Hematopoietic multipotent progenitor cell treated with erythropoietin and hydrocortisone succinate and interleukin-3 and kit ligand, for 6 days (in vitro differentiated cells): Measurements from ENCODE around the gene MLYCD.
"Not testable (repeated sequence)": the region's sequence is repeated elsewhere in the genome, so short reads cannot be mapped to it uniquely, and the experiment has no call there.

Source experiments
- DNase-seq: peaks from one replicate; pipeline ENCODE4 v3.0.0-alpha.2; 2015

The MLYCD gene

GRCh38 chr16:83942074-83942473, 43.2 kb downstream of the MLYCD start:
- DNase-seq, result no peak

- no peak for DNase-seq
Observed at GRCh38 chr16:83942815-83943515, 44.0 kb downstream of the MLYCD start.

- DNase-seq, result no peak
Observed at GRCh38 chr16:83943516-83944050, 44.7 kb downstream of the MLYCD start.

- DNase-seq, result no peak
Observed at GRCh38 chr16:83945587-83945986, 46.7 kb downstream of the MLYCD start.

- no peak for DNase-seq
Observed at GRCh38 chr16:83946154-83946780, 47.4 kb downstream of the MLYCD start.

GRCh38 chr16:83946781-83947566, 48.1 kb downstream of the MLYCD start:
- DNase-seq, result no peak

DNA sequence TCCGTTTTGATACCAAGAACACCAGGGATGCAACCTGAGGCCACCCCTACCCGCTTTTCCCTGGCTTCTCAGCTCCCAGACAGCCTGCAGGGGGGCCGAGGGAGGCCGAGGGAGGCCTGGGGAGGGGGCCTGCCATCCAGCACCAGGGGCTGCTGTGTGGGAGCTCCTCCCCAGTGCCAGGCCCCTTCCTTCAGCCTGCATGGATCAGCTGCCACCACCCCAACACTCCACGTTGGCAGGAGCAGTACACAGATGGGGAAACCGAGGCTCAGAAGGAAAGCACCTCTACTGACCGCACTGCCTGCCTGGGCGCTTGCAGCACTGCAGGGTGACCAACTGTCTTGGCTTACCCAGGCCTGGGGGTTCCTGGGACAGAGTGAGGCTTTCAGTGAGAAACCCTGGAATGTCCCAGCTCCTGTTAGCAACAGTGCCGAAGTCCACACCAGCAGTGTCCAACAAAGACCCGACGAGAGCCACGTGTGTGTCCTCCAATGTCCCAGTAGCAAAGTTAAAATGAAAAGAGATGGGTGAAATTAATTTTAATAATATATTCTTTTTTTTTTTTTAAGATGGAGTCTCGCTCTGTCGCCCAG, 48.8 kb downstream of the MLYCD start:
- DNase-seq, result no peak

DNA sequence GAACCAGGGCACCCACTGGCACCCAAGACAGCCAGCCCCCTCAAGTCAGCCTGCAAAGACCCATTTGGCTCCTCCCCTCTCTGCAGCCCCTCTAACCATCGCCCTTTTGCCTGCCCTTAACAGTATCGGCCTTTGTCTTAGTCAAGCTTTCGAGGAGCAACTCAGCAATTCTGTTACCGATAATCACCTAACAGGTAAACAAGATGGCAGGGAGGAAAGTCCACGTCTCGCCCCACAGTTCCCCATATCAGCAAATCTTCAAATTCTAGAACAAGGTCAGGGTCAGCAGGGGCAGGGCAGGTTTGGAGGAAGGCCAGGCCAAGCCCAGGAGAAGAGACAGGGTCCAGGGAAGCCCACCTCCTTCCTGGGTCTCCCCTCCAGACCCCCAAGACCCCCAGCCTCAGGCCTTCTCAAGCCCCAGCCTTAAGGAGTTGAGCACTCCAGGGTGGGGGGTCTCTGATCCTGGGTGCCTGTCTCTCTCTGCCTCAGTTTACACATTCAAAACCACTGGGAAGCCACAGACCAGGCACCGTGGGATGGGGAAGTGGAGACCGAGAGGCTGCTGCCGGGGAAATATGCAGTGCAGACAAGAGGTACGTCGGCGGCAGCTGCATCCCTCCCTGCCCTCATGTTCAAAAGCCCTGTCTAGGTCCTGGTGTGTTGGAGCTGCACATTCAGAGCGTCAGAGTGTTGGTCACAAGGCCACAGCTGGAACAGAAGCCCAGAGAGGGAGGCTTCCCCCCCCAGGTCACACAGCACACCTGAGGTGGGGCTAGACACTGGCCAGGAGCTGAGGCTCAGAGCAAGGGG, 50.2 kb downstream of the MLYCD start:
- no peak for DNase-seq

DNA sequence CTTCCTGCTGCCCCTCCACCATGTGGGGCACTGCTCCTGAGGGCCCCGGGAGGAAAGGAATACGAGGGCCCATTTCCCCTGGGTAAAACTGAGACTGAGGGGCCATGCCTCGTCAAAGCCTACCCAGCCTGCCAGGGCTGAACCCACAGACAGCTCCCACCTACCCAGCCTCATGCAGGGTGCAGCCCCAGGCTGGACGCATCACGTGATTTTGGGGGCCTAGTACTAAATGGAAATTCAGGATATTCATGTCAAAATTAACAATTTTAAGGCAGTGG, 50.7 kb downstream of the MLYCD start:
- DNase-seq, result no peak

GRCh38 chr16:83950862-83951399, 52.0 kb downstream of the MLYCD start:
- DNase-seq, result not testable (repeated sequence)

GRCh38 chr16:83951544-83951943, 52.6 kb downstream of the MLYCD start:
- DNase-seq, result no peak

- no peak for DNase-seq
Observed at GRCh38 chr16:83952587-83952939, 53.6 kb downstream of the MLYCD start.

DNA sequence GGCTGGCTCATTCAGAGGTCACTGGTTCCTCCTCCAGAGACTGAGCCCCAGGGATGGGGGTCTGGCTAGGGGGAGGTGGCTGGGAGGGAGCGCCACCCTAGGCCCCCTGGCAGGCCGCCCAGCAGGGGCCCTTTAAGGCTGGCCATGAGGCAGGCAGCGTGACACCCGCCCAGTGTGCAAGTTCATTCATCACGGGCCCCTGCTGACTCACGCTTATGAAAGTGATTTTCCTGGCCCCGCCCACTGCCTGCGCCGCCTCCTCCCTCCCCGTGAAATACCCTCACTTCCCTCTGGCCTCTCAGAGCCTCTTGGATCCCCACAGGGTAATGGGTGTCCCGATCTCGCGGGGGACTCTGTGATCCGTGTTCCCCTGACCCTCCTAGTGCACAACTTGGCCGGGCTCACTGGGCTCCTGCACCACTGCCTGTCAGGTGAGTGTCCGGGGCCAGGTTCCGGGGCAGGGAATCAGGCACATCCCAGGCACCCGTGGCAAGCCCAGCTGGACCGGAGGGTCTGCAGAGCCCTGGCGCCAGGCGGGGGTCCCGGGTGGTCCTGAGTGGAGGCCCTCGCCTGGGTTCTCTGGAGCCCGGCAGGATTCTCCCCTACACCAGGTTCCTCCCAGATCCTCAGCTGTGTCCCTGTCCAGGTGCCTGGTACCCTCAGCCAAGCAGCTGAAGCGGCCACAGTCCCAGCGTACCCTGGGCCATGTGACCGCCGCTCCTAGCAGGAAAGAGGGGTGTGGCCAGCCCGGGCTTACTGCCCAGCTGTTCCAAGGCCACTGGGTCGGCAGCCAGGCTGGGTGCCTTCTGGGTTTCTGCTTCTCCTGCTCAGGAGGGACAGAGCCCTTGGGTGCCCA, 54.3 kb downstream of the MLYCD start, which contains the start of gene OSGIN1:
OSGIN1 (plus strand) TSS at position 301 of the 856 bp plus-strand sequence. CDS start 4,432 bp downstream, outside the sequence.
- peak; percentile 95 for DNase-seq

- DNase-seq, result peak; percentile 75
Observed at GRCh38 chr16:83953796-83954576, 55.1 kb downstream of the MLYCD start.

DNA sequence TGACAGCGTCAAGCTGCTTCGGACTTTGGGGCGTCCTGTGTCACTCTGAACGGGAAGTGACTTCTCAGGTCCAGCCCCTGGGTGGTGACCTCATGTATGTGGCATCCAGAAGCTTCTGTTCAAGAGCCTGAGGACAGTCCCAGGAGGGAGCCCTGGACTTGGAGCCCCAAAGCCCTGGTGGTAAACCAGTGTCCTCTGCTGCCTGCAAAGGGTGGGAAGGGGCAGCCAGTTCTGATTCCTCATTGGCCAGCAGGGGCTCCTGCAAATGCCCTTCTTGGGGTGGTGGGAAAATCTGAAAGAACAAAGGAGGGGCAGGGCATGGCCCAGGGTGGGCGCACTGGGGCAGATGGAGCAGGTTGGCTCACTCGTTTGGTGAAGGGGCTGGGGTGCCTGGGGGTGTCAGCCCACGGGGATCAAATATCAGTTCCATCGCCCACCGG, 55.7 kb downstream of the MLYCD start:
- DNase-seq, result peak; percentile 20

DNA sequence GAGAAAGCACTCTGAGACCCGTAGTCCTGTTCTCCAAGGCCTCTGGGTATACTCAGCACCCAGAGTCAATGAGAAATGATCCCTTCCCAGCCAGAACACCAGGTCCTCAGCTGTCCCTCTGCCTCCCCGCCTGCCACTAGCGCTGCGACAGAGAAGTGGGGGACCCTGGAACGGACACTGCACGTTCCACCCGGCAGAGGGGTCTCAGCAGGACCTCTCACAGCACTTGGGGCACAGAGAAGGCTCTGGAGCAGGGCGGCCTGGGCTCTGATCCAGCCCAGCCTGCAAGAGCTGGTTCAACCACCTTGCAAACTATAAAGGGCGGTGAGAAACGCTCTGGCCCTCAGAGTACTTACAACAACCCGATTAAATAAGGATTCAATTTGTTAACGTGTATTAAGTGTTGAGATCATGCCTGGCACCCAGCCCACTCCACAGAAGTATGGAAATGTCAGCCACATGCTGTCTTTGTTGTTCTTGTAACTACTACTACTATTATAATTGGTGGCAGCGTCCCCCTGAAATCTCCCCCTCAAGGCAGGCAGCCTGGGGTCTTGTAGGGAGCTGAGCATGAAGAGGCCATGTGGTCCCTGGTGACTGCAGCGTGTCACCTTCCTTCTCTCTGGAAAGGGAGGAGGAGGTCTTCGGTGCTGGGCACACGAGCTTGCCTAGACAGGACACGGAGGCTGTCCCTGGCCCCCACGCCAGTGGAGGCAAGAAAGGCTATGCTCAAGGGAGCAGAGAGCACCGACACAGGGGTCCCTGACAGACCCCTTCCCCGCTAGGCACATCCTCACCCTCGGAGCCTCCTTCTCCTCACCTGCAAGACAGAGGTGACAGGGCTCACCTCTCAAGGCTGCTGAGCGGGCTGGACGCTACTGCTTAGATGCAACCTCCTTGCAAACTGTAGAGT, 56.6 kb downstream of the MLYCD start:
- no peak for DNase-seq

DNA sequence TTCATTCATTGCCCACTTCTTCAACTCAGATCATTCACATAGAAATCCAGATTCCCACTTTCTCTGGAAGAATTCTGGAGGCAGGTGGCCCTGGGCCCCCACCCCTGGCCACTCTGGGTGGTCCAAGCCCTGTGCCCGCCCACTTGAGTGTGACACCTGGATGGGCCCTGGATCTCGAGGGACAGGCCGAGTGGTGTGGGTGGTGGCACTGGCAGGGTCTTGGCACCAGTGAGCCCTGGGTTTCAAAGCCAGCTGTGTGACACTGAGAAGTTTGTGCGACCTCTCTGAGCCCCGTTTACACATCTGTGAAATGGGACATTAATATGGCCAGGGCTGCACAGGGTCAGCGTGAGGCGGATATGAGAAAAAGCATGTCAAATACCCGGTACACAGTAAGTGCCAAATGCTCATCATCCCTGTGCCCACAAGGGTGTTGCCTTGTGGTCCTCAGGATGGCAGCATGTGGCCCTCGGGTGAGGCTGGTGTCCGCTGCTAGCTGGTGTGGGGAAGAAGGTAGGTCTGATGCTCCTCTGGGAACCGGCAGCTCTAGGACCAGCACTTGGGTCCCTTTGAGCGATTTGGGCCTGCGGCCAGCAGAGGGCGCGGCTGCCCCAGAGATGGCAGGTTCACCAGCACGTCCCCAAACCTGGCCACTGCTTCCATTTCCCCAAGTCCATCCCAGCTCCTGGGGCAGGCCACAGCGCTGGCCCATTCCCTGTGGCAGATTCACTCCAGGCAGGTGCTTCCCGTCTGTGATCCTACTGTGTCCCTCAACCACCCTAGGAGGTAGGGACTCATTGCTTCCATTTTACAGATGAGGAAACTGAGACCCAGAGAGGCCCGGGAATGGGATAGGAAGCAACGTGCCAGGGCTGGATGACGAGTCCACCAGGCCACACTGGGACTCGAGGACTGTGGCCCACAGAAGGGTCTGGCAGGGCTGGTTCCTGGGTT, 57.7 kb downstream of the MLYCD start:
- DNase-seq, result peak; percentile 85

GRCh38 chr16:83957296-83957855, 58.5 kb downstream of the MLYCD start:
- no peak for DNase-seq
